ENCODE measurements around the gene GAD1.

GAD1 gene

GRCh38 chr2:170896622-170897021, 79.9 kb downstream of the GAD1 start:
- no peak for DNase-seq (ENCODE audit: low read depth)

- no peak for DNase-seq (ENCODE audit: low read depth)
Observed at GRCh38 chr2:170897108-170897507, 80.4 kb downstream of the GAD1 start.

- no peak for DNase-seq (ENCODE audit: low read depth)
Observed at GRCh38 chr2:170905864-170906263, 89.2 kb downstream of the GAD1 start.
